Liver (tissue), 9 donors: ENCODE measurements around the gene FGF12. TPM values are rescaled to one million over a fixed set of nuclear protein-coding genes. Genes with fewer than 3 reads are reported as not detected.

Experiments
- DNase-seq: peaks from one replicate; pipeline ENCODE4 v3.0.0-alpha.2; 2017; ENCODE audit warnings: low spot score
- H3K27ac ChIP-seq, 2 donors: one replicate each; pipeline ENCODE4 v1.7.0; 2013; ENCODE audit warnings: inconsistent platforms in 2 of 2, low read length in 2 of 2, control low read depth in 1 of 2, low read depth in 1 of 2, mild to moderate bottlenecking in 1 of 2
- H3K27me3 ChIP-seq, 4 donors: one replicate each; pipeline versions ENCODE4 v1.6.1 to v1.7.0; 2013; ENCODE audit warnings: low read length in 3 of 4, inconsistent platforms in 1 of 4, mild to moderate bottlenecking in 1 of 4, moderate library complexity in 1 of 4; ENCODE audit not compliant: control insufficient read depth in 4 of 4, insufficient read depth in 4 of 4
- H3K36me3 ChIP-seq, 4 donors: one replicate each; pipeline versions ENCODE4 v1.6.1 to v1.7.0; 2013; ENCODE audit warnings: low read length in 3 of 4, mild to moderate bottlenecking in 3 of 4, low read depth in 1 of 4, moderate library complexity in 1 of 4; ENCODE audit not compliant: control insufficient read depth in 4 of 4, insufficient read depth in 3 of 4
- H3K4me1 ChIP-seq, 4 donors: one replicate each; pipeline versions ENCODE4 v1.6.1 to v1.7.0; 2013; ENCODE audit warnings: low read length in 3 of 4, mild to moderate bottlenecking in 3 of 4, moderate library complexity in 1 of 4; ENCODE audit not compliant: control insufficient read depth in 4 of 4, insufficient read depth in 4 of 4
- H3K4me3 ChIP-seq, 3 donors: one replicate each; pipeline versions ENCODE4 v1.6.1 to v1.7.0; 2013; ENCODE audit warnings: low read length in 3 of 3, control low read depth in 1 of 3, low read depth in 1 of 3, mild to moderate bottlenecking in 1 of 3
- H3K9ac ChIP-seq, 2 donors: one replicate each; pipeline ENCODE4 v1.7.0; 2013; ENCODE audit warnings: low read length in 2 of 2, mild to moderate bottlenecking in 2 of 2, moderate library complexity in 2 of 2, control low read depth in 1 of 2, low read depth in 1 of 2
- H3K9me3 ChIP-seq, 4 donors: one replicate each; pipeline versions ENCODE4 v1.6.1 to v1.7.0; 2013; ENCODE audit warnings: low read length in 3 of 4; ENCODE audit not compliant: control insufficient read depth in 4 of 4
- EGR1 ChIP-seq, 2 donors: IDR thresholded peaks; 2 replicates each; pipeline ENCODE4 v1.6.1; 2016 to 2018; ENCODE audit warnings: antibody characterized with exemption in 2 of 2, low read depth in 2 of 2
- FOXA1 ChIP-seq: IDR thresholded peaks from 2 replicates; pipeline ENCODE4 v1.6.1; 2016; ENCODE audit warnings: antibody characterized with exemption
- FOXA2 ChIP-seq: IDR thresholded peaks from 2 replicates; pipeline ENCODE4 v1.6.1; 2016; ENCODE audit warnings: antibody characterized with exemption
- GABPA ChIP-seq, 2 donors: IDR thresholded peaks in 1 of 2; conservative IDR thresholded peaks in 1 of 2; 2 replicates each; pipeline ENCODE4 v1.6.1; 2016; ENCODE audit warnings: antibody characterized with exemption in 2 of 2, mild to moderate bottlenecking in 1 of 2, moderate library complexity in 1 of 2
- HNF4A ChIP-seq, 2 donors: conservative IDR thresholded peaks; 2 replicates each; pipeline ENCODE4 v1.6.1; 2016; ENCODE audit warnings: antibody characterized with exemption in 2 of 2, mild to moderate bottlenecking in 2 of 2
- HNF4G ChIP-seq: IDR thresholded peaks from 2 replicates; pipeline ENCODE4 v1.6.1; 2016; ENCODE audit warnings: antibody characterized with exemption
- JUND ChIP-seq, 2 donors: IDR thresholded peaks; 2 replicates each; pipeline ENCODE4 v1.6.1; 2016; ENCODE audit warnings: antibody characterized with exemption in 2 of 2
- NR2F2 ChIP-seq: IDR thresholded peaks from 2 replicates; pipeline ENCODE4 v1.6.1; 2016; ENCODE audit warnings: antibody characterized with exemption
- RAD21 ChIP-seq, 2 donors: IDR thresholded peaks; 2 replicates each; pipeline ENCODE4 v1.6.1; 2016; ENCODE audit warnings: antibody characterized with exemption in 2 of 2, mild to moderate bottlenecking in 2 of 2
- RXRA ChIP-seq, 2 donors: IDR thresholded peaks; 2 replicates each; pipeline ENCODE4 v1.6.1; 2017 to 2018; ENCODE audit warnings: antibody characterized with exemption in 2 of 2, mild to moderate bottlenecking in 1 of 2
- SP1 ChIP-seq: IDR thresholded peaks from 2 replicates; pipeline ENCODE4 v1.6.1; 2018; ENCODE audit warnings: antibody characterized with exemption, mild to moderate bottlenecking
- TAF1 ChIP-seq: conservative IDR thresholded peaks from 2 replicates; pipeline ENCODE4 v1.6.1; 2016; ENCODE audit warnings: antibody characterized with exemption, mild to moderate bottlenecking
- YY1 ChIP-seq: IDR thresholded peaks from 2 replicates; pipeline ENCODE4 v1.6.1; 2016; ENCODE audit warnings: antibody characterized with exemption, mild to moderate bottlenecking
- WGBS: extraction: QIAGEN DNeasy Blood & Tissue Kit; methylation state at CpG from one replicate; pipeline ENCODE4 v1.1.7; 2013; 5-methylcytosine and 5-hydroxymethylcytosine counted together
- polyA plus RNA-seq, 2 donors: library from polyadenylated mRNA; stranded (reverse) in 1 of 2; unstranded in 1 of 2; fragments of 200-250 nt in 1 of 2; fragments of >200 nt in 1 of 2; fragmentation: Nextera tagmentation in 1 of 2; extraction: Ambion mirVana in 1 of 2; gene quantifications; one replicate each; pipeline versions ENCODE4 v1.2.1 to v1.2.3, GENCODE V29; 2013 to 2015
- total RNA-seq, 2 donors: library from RNA; depleted of rRNA; stranded (reverse); fragments of >200 nt; gene quantifications; one replicate each; pipeline ENCODE4 v1.2.3, GENCODE V29; 2014
- TF ChIP-seq, protein P1 (sequence below): IDR thresholded peaks from 2 replicates; pipeline ENCODE4 v1.6.1; 2016; ENCODE audit warnings: antibody characterized with exemption
- TF ChIP-seq, protein P2 (sequence below): IDR thresholded peaks from 2 replicates; pipeline ENCODE4 v1.6.1; 2016; ENCODE audit warnings: antibody characterized with exemption, mild to moderate bottlenecking
- TF ChIP-seq, protein P3 (sequence below): fragments of 150-350 bp; IDR thresholded peaks from 2 replicates; pipeline ENCODE4 v1.5.1; 2017; ENCODE audit warnings: improper control_type of control experiment, low read depth, low read length; ENCODE audit not compliant: missing input control
- TF ChIP-seq, protein P4 (sequence below): IDR thresholded peaks from 2 replicates; pipeline ENCODE4 v1.6.1; 2016; ENCODE audit warnings: antibody characterized with exemption
- TF ChIP-seq, protein P5 (sequence below): IDR thresholded peaks from 2 replicates; pipeline ENCODE4 v1.6.1; 2016; ENCODE audit warnings: antibody characterized with exemption
- donor health status: healthy.
- donor health status: healthy.
- donor health status: healthy.
- donor health status: healthy.
- donor health status: healthy.

FGF12 gene
- total and polyA plus RNA-seq, 4 donors: 0.11 to 0.59 (median 0.19) TPM

DNA sequence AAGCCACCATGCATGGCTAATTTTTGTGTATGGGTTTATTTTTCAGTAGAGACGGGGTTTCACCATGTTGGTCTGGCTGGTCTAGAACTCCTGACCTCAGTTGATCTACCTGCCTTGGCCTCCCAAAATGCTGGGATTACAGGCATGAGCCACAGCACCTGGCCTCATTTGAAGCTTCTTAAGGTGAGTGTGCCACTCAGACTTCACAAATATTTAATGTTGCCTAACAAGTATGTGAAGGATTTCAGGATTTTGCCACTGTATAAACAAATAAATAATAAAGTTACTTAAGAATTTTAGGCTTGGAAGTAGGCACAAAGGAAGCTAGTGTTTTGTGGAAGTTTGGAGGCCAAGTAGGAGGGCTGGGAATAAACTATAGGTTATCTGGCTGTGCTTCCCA is 73.5 kb downstream of the FGF12 start (continued):
- TF ChIP-seq, protein P1, sequence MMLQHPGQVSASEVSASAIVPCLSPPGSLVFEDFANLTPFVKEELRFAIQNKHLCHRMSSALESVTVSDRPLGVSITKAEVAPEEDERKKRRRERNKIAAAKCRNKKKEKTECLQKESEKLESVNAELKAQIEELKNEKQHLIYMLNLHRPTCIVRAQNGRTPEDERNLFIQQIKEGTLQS: no peak
- TF ChIP-seq, protein P2, sequence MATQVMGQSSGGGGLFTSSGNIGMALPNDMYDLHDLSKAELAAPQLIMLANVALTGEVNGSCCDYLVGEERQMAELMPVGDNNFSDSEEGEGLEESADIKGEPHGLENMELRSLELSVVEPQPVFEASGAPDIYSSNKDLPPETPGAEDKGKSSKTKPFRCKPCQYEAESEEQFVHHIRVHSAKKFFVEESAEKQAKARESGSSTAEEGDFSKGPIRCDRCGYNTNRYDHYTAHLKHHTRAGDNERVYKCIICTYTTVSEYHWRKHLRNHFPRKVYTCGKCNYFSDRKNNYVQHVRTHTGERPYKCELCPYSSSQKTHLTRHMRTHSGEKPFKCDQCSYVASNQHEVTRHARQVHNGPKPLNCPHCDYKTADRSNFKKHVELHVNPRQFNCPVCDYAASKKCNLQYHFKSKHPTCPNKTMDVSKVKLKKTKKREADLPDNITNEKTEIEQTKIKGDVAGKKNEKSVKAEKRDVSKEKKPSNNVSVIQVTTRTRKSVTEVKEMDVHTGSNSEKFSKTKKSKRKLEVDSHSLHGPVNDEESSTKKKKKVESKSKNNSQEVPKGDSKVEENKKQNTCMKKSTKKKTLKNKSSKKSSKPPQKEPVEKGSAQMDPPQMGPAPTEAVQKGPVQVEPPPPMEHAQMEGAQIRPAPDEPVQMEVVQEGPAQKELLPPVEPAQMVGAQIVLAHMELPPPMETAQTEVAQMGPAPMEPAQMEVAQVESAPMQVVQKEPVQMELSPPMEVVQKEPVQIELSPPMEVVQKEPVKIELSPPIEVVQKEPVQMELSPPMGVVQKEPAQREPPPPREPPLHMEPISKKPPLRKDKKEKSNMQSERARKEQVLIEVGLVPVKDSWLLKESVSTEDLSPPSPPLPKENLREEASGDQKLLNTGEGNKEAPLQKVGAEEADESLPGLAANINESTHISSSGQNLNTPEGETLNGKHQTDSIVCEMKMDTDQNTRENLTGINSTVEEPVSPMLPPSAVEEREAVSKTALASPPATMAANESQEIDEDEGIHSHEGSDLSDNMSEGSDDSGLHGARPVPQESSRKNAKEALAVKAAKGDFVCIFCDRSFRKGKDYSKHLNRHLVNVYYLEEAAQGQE: no peak
- TF ChIP-seq TAF1 (no peak), JUND (IDR thresholded peaks at IDR 0.05) (no peak)

DNA sequence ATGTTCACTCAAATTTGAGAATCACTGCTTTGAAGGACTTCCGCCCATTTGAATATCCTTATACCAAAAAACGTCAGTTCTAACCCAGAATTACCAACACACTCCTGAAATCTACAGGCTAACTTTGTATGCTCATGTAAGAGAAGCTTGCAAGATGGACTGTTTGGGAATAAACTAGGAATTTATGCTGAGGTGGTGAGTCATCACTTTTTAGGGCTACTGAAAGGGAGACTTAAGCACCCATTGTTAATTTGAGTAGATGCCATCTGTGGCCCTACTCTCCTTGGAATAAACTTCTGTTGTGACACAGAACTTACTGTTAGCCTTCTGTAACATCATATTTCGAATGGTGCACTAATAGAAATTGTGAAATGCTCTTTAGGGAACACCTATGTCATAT is 74.6 kb downstream of the FGF12 start:
- Histone ChIP-seq H3K9me3 (no peaks in the 10 kb centered on the region), H3K27ac (no peak overlapping the region), H3K9ac (no peak overlapping the region), H3K4me3 (no peak overlapping the region), H3K27me3 (no peaks in the 10 kb centered on the region), H3K4me1 (no peaks in the 10 kb centered on the region), H3K36me3 (no peaks in the 10 kb centered on the region)
- DNase-seq: no peak
- TF ChIP-seq HNF4G: no peak
- TF ChIP-seq HNF4A (conservative IDR thresholded peaks at IDR 0.05): no peak
- no peak for TF ChIP-seq GABPA (IDR thresholded peaks at IDR 0.05 in 1 of 2, conservative IDR thresholded peaks at IDR 0.05 in 1 of 2)
- TF ChIP-seq TAF1: no peak
- TF ChIP-seq, protein P1: no peak
- TF ChIP-seq FOXA1: no peak
- TF ChIP-seq, protein P3, sequence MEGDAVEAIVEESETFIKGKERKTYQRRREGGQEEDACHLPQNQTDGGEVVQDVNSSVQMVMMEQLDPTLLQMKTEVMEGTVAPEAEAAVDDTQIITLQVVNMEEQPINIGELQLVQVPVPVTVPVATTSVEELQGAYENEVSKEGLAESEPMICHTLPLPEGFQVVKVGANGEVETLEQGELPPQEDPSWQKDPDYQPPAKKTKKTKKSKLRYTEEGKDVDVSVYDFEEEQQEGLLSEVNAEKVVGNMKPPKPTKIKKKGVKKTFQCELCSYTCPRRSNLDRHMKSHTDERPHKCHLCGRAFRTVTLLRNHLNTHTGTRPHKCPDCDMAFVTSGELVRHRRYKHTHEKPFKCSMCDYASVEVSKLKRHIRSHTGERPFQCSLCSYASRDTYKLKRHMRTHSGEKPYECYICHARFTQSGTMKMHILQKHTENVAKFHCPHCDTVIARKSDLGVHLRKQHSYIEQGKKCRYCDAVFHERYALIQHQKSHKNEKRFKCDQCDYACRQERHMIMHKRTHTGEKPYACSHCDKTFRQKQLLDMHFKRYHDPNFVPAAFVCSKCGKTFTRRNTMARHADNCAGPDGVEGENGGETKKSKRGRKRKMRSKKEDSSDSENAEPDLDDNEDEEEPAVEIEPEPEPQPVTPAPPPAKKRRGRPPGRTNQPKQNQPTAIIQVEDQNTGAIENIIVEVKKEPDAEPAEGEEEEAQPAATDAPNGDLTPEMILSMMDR: no peak
- no peak for TF ChIP-seq NR2F2
- TF ChIP-seq RXRA (IDR thresholded peaks at IDR 0.05): no peak
- TF ChIP-seq RAD21 (IDR thresholded peaks at IDR 0.05): no peak
- TF ChIP-seq, protein P2: no peak
- TF ChIP-seq FOXA2: no peak
- TF ChIP-seq JUND (IDR thresholded peaks at IDR 0.05): no peak
- no peak for TF ChIP-seq EGR1 (IDR thresholded peaks at IDR 0.05; ENCODE audit: low read depth in 2 of 2)
- TF ChIP-seq, protein P4, sequence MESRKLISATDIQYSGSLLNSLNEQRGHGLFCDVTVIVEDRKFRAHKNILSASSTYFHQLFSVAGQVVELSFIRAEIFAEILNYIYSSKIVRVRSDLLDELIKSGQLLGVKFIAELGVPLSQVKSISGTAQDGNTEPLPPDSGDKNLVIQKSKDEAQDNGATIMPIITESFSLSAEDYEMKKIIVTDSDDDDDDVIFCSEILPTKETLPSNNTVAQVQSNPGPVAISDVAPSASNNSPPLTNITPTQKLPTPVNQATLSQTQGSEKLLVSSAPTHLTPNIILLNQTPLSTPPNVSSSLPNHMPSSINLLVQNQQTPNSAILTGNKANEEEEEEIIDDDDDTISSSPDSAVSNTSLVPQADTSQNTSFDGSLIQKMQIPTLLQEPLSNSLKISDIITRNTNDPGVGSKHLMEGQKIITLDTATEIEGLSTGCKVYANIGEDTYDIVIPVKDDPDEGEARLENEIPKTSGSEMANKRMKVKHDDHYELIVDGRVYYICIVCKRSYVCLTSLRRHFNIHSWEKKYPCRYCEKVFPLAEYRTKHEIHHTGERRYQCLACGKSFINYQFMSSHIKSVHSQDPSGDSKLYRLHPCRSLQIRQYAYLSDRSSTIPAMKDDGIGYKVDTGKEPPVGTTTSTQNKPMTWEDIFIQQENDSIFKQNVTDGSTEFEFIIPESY: no peak
- TF ChIP-seq YY1: no peak
- TF ChIP-seq SP1: no peak
- TF ChIP-seq, protein P5, sequence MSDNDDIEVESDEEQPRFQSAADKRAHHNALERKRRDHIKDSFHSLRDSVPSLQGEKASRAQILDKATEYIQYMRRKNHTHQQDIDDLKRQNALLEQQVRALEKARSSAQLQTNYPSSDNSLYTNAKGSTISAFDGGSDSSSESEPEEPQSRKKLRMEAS: no peak
- WGBS: 70% methylated on average over 3 of the region's 3 CpGs
